ENCODE results near the gene CSTF2T. TPM values are rescaled to one million over a fixed set of nuclear protein-coding genes. Genes with fewer than 3 reads are reported as not detected.

Gene CSTF2T
- total RNA-seq, 3 donors from 2014 or later (not counting 1 experiment from before 2014, with no cell fraction given): 29.8 to 34.8 (median 32.8) TPM

DNA sequence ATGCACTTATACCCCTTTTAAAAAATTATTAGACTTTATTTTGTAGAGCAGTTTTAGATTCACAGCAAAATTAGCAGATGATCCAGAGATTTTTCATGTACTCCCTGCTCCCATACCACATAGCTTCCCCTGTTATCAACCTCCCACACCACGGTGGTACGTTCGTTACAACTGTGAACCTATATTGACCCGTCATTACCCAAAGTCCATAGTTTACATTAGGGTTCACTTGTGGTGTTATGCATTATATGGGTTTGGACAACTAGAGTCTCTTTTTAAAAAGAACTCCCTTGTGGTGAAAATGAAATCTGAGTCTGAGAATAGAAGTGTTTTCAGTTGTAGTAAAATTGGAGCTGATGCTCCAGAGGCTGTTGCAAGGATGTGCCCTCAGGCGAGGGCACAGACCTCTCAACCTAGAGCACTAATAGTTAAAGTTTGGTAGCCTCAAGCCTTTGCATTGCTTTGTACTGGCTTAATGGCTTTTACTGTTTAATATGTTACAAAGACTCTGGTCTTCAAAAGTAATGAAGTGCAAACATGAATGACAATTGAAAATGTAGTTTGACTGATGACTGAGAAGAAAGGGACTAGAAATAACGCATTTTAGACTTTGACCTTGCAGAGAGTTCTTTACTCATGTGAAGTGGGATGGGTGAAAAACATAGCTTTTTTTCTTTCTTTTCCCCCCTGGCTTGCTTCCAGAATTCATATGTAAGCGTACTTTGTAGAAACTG lies 30.6 kb upstream of the CSTF2T start:
- intact Hi-C loops (cut with micrococcal nuclease): no loop called here
- Mint-ChIP-seq H3K27me3 (ENCODE audit: low read depth in 2 of 2) (peaks cover 2 to 4% of the 10 kb centered on the region in 2 donors), H3K27ac (no peak overlapping the region), H3K36me3 (no peaks in the 10 kb centered on the region), H3K9me3 (no peaks in the 10 kb centered on the region), H3K4me3 (no peak overlapping the region), H3K4me1 (no peaks in the 10 kb centered on the region)
- Histone ChIP-seq H3K4me3 (ENCODE audit: low read length) (no peak overlapping the region), H3K36me3 (ENCODE audit: control insufficient read depth, insufficient read depth, low read length) (no peaks in the 10 kb centered on the region), H3K27ac (ENCODE audit: low read length) (no peak overlapping the region), H3K9me3 (ENCODE audit: control insufficient read depth, insufficient read depth, low read length) (no peaks in the 10 kb centered on the region), H3K27me3 (ENCODE audit: control insufficient read depth, insufficient read depth, low read length) (no peaks in the 10 kb centered on the region), H3K4me1 (ENCODE audit: control insufficient read depth, insufficient read depth, low read length) (no peaks in the 10 kb centered on the region)
- 93% methylated on average over 3 of the region's 7 CpGs for WGBS (ENCODE audit: insufficient coverage)
- DNase-seq (no peak), ATAC-seq (no peak)
- TF ChIP-seq, protein P1, sequence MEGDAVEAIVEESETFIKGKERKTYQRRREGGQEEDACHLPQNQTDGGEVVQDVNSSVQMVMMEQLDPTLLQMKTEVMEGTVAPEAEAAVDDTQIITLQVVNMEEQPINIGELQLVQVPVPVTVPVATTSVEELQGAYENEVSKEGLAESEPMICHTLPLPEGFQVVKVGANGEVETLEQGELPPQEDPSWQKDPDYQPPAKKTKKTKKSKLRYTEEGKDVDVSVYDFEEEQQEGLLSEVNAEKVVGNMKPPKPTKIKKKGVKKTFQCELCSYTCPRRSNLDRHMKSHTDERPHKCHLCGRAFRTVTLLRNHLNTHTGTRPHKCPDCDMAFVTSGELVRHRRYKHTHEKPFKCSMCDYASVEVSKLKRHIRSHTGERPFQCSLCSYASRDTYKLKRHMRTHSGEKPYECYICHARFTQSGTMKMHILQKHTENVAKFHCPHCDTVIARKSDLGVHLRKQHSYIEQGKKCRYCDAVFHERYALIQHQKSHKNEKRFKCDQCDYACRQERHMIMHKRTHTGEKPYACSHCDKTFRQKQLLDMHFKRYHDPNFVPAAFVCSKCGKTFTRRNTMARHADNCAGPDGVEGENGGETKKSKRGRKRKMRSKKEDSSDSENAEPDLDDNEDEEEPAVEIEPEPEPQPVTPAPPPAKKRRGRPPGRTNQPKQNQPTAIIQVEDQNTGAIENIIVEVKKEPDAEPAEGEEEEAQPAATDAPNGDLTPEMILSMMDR (IDR thresholded peaks at IDR 0.05): no peak

DNA sequence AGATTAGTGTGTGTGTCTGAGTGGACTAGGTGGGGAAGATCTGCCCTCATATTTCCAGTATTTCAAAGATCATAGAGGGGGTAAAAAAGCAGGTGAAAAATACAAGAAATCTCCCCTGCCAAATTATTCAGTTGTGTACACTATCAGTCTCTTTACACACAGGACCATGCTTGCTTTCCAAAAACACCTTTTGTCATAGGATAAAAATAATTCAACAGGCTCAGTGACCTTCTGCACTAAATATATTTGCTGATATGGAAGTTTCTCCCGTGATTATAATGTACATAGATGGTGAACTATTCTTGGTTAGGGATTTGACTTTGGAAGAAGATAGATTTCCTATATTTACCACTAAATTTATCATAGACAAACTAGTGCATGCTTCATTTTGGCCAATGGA lies 24.6 kb upstream of the CSTF2T start:
- no peaks in the 10 kb centered on the region for H3K27me3 ChIP-seq (ENCODE audit: control insufficient read depth, insufficient read depth, low read length)
- no CpG with 5 or more reads among the region's 1 CpG for WGBS (ENCODE audit: insufficient coverage)
- ATAC-seq (no peak), DNase-seq (no peak)
- H3K27ac Mint-ChIP-seq: no peak overlapping the region
- TF ChIP-seq, protein P1 (IDR thresholded peaks at IDR 0.05): no peak
- H3K4me1 ChIP-seq (ENCODE audit: control insufficient read depth, insufficient read depth, low read length): no peaks in the 10 kb centered on the region
- intact Hi-C loops (cut with micrococcal nuclease): no loop called here
- no peak overlapping the region for H3K27ac ChIP-seq (ENCODE audit: low read length)
- H3K36me3 Mint-ChIP-seq: no peaks in the 10 kb centered on the region
- H3K9me3 Mint-ChIP-seq: no peaks in the 10 kb centered on the region
- H3K4me3 ChIP-seq (ENCODE audit: low read length): no peak overlapping the region
- H3K9me3 ChIP-seq (ENCODE audit: control insufficient read depth, insufficient read depth, low read length): no peaks in the 10 kb centered on the region
- no peaks in the 10 kb centered on the region for H3K36me3 ChIP-seq (ENCODE audit: control insufficient read depth, insufficient read depth, low read length)
- no peak overlapping the region for H3K4me3 Mint-ChIP-seq
- peaks cover 4 to 8% of the 10 kb centered on the region in 2 donors for H3K27me3 Mint-ChIP-seq (ENCODE audit: low read depth in 2 of 2)
- H3K4me1 Mint-ChIP-seq: no peaks in the 10 kb centered on the region

DNA sequence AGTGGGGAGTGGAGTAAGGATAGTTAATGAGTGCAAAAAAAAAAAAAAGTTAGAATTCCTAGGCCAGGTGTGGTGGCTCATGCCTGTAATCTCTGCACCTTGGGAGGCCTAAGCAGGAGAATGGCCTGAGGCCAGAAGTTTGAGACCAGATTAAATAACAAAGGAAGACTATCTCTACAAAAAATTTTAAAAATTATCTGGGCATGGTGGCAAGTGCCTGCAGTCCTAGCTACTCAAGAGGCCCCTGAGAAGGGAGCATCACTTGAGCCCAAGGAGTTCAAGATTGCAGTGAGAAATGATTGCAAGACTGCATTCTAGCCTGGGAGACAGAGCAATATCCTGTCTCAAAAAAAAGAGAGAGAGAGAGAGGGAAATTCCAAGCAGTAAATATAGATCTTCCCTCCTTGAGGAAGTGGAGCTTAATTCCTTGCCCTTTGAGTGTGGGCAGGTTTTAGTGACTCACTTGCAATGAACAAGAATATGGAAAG lies 19.5 kb upstream of the CSTF2T start:
- TF ChIP-seq, protein P1 (IDR thresholded peaks at IDR 0.05): no peak
- Histone ChIP-seq H3K27ac (ENCODE audit: low read length) (no peak overlapping the region), H3K9me3 (ENCODE audit: control insufficient read depth, insufficient read depth, low read length) (no peaks in the 10 kb centered on the region), H3K4me1 (ENCODE audit: control insufficient read depth, insufficient read depth, low read length) (no peaks in the 10 kb centered on the region), H3K36me3 (ENCODE audit: control insufficient read depth, insufficient read depth, low read length) (no peaks in the 10 kb centered on the region), H3K4me3 (ENCODE audit: low read length) (no peak overlapping the region), H3K27me3 (ENCODE audit: control insufficient read depth, insufficient read depth, low read length) (peaks cover 2% of the 10 kb centered on the region)
- no peaks in the 10 kb centered on the region for H3K9me3 Mint-ChIP-seq
- peaks cover 0 to 17% of the 10 kb centered on the region in 2 donors for H3K27me3 Mint-ChIP-seq (ENCODE audit: low read depth in 2 of 2)
- H3K4me3 Mint-ChIP-seq: no peak overlapping the region
- ATAC-seq (no peak), DNase-seq (no peak)
- no peaks in the 10 kb centered on the region for H3K36me3 Mint-ChIP-seq
- no peak overlapping the region for H3K27ac Mint-ChIP-seq
- H3K4me1 Mint-ChIP-seq: no peaks in the 10 kb centered on the region
- intact Hi-C loops (cut with micrococcal nuclease): no loop called here

DNA sequence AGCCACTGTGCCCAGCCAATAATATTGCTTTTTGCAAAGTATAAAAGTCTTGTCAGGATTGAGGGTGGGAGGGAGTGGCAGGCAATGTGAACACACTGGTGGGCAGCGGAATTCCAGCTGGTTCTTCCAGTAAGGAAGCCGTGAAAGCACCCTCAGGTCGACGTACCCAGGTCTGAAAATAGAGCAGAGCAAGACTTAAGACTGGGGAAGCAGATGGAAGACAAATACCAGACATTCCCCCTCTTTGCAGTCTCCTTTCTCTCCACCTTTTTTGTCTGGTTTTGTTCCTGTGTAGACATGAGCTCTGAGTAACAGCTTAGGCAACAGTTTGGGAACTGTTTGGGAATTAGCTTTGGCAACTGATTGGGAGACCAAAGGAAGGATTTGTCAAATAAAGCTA lies 17.6 kb upstream of the CSTF2T start:
- no peak for ATAC-seq
- Histone ChIP-seq H3K27ac (ENCODE audit: low read length) (no peak overlapping the region), H3K9me3 (ENCODE audit: control insufficient read depth, insufficient read depth, low read length) (no peaks in the 10 kb centered on the region), H3K4me1 (ENCODE audit: control insufficient read depth, insufficient read depth, low read length) (no peaks in the 10 kb centered on the region), H3K36me3 (ENCODE audit: control insufficient read depth, insufficient read depth, low read length) (no peaks in the 10 kb centered on the region), H3K4me3 (ENCODE audit: low read length) (no peak overlapping the region), H3K27me3 (ENCODE audit: control insufficient read depth, insufficient read depth, low read length) (peaks cover 3% of the 10 kb centered on the region)
- Mint-ChIP-seq H3K4me1 (no peaks in the 10 kb centered on the region), H3K4me3 (no peak overlapping the region), H3K36me3 (no peaks in the 10 kb centered on the region), H3K27ac (no peak overlapping the region), H3K9me3 (no peaks in the 10 kb centered on the region), H3K27me3 (ENCODE audit: low read depth in 2 of 2) (peaks cover 0 to 13% of the 10 kb centered on the region in 2 donors)
- DNase-seq: no peak
- intact Hi-C loops (cut with micrococcal nuclease): no loop called here
- TF ChIP-seq, protein P1 (IDR thresholded peaks at IDR 0.05): no peak
- WGBS (ENCODE audit: insufficient coverage): 82% methylated on average over 4 of the region's 4 CpGs
